GM19463 (cell line): Measurements from ENCODE around the gene SPAG17.
A peak's percentile ranks its signal among the peaks of the same experiment; 100 is the strongest.

Source experiments
- ATAC-seq: cut with Tn5 transposase; IDR thresholded peaks from one replicate; pipeline ENCODE4 v1.9.1; 2021; ENCODE audit warnings: mild to moderate bottlenecking, moderate library complexity; ENCODE audit not compliant: unreplicated experiment

Gene SPAG17

GRCh38 chr1:118081387-118081786 is 103.6 kb downstream of the SPAG17 start:
- ATAC-seq, result peak; percentile 63

- no peak for ATAC-seq
Measured at GRCh38 chr1:118077331-118078045, 107.5 kb downstream of the SPAG17 start.

- no peak for ATAC-seq
Measured at GRCh38 chr1:118075116-118075515, 109.9 kb downstream of the SPAG17 start.

GRCh38 chr1:118073648-118074435 is 111.2 kb downstream of the SPAG17 start:
- no peak for ATAC-seq

- ATAC-seq, result no peak
Measured at GRCh38 chr1:118049981-118050380, 135.0 kb downstream of the SPAG17 start.

- ATAC-seq, result no peak
Measured at GRCh38 chr1:118047650-118048224, 137.3 kb downstream of the SPAG17 start.

- no peak for ATAC-seq
Measured at GRCh38 chr1:118047006-118047649, 137.9 kb downstream of the SPAG17 start.

- ATAC-seq, result no peak
Measured at GRCh38 chr1:118043624-118044023, 141.4 kb downstream of the SPAG17 start.

GRCh38 chr1:118042501-118042900 is 142.5 kb downstream of the SPAG17 start:
- no peak for ATAC-seq

GRCh38 chr1:118039170-118039569 is 145.9 kb downstream of the SPAG17 start:
- ATAC-seq, result no peak

GRCh38 chr1:118032883-118033282 is 152.1 kb downstream of the SPAG17 start:
- ATAC-seq, result no peak

- ATAC-seq, result no peak
Measured at GRCh38 chr1:118028267-118028666, 156.8 kb downstream of the SPAG17 start.

GRCh38 chr1:118023199-118023598 is 161.8 kb downstream of the SPAG17 start:
- no peak for ATAC-seq

GRCh38 chr1:118021668-118022067 is 163.4 kb downstream of the SPAG17 start:
- ATAC-seq, result no peak

GRCh38 chr1:118018060-118018459 is 167.0 kb downstream of the SPAG17 start:
- no peak for ATAC-seq

GRCh38 chr1:118013938-118014337 is 171.1 kb downstream of the SPAG17 start:
- ATAC-seq, result no peak

- ATAC-seq, result no peak
Measured at GRCh38 chr1:118013336-118013735, 171.7 kb downstream of the SPAG17 start.

- ATAC-seq, result no peak
Measured at GRCh38 chr1:118012515-118013124, 172.4 kb downstream of the SPAG17 start.

GRCh38 chr1:118008011-118008410 is 177.0 kb downstream of the SPAG17 start:
- no peak for ATAC-seq

- no peak for ATAC-seq
Measured at GRCh38 chr1:118007391-118007790, 177.6 kb downstream of the SPAG17 start.

- no peak for ATAC-seq
Measured at GRCh38 chr1:118004312-118004711, 180.7 kb downstream of the SPAG17 start.
